NOMO-1 treated with DMSO at 0.1 percent for 48 hours (cell line): ENCODE measurements around the gene OR8U1.
"Not testable (repeated sequence)": the region's sequence is repeated elsewhere in the genome, so short reads cannot be mapped to it uniquely, and the experiment has no call there.

Source experiments
- DNase-seq: peaks from one replicate; lab custom pipeline; 2025; ENCODE audit not compliant: unreplicated experiment; lab: John Stamatoyannopoulos, UW

The OR8U1 gene

GRCh38 chr11:56375324-56375723 is at the start of gene OR8U1:
TSS of gene OR8U1 (plus strand) at chr11:56375624. CDS start at chr11:56375624, 0 bp downstream.
- no peak for DNase-seq

GRCh38 chr11:56331861-56332491 is 43.4 kb upstream of the OR8U1 start:
- no peak for DNase-seq

GRCh38 chr11:56333156-56333555 is 42.3 kb upstream of the OR8U1 start:
- DNase-seq: no peak

- no peak for DNase-seq
Observed at GRCh38 chr11:56340289-56340688, 35.1 kb upstream of the OR8U1 start.

- DNase-seq: no peak
Observed at GRCh38 chr11:56345739-56346138, 29.7 kb upstream of the OR8U1 start, which contains the start of gene OR8K1. TSS of gene OR8K1 (plus strand) at chr11:56346039. CDS start at chr11:56346039, 0 bp downstream.

GRCh38 chr11:56353991-56354390 is 21.4 kb upstream of the OR8U1 start, which contains the start of gene OR8J1:
TSS of gene OR8J1 (plus strand) at chr11:56354291. CDS start at chr11:56360247, 5,956 bp downstream.
- DNase-seq: no peak

- no peak for DNase-seq
Observed at GRCh38 chr11:56380120-56380519, 4.7 kb downstream of the OR8U1 start.

GRCh38 chr11:56394381-56394780 is 19.0 kb downstream of the OR8U1 start:
- no peak for DNase-seq

GRCh38 chr11:56396047-56396446 is 20.6 kb downstream of the OR8U1 start:
- DNase-seq: no peak

- not testable (repeated sequence) for DNase-seq
Observed at GRCh38 chr11:56401858-56402461, 26.5 kb downstream of the OR8U1 start.

- DNase-seq: no peak
Observed at GRCh38 chr11:56404393-56404792, 29.0 kb downstream of the OR8U1 start.

GRCh38 chr11:56410801-56411200 is 35.4 kb downstream of the OR8U1 start:
- no peak for DNase-seq

GRCh38 chr11:56412396-56412795 is 37.0 kb downstream of the OR8U1 start, which contains the start of gene OR5AL1:
TSS of gene OR5AL1 (plus strand) at chr11:56412696.
- DNase-seq: no peak
